PC-3 (cell line): ENCODE measurements around the gene NPW.

Experiments
- EZH2 ChIP-seq: fragments of 300-600 bp; sonication (generic); IDR thresholded peaks from one replicate; pipeline ENCODE4 v1.6.1; 2017; ENCODE audit warnings: antibody characterized with exemption, mild to moderate bottlenecking, low read length; ENCODE audit not compliant: unreplicated experiment
- EZH2phosphoT487 ChIP-seq: fragments of 300-600 bp; sonication (generic); IDR thresholded peaks from 2 replicates; pipeline ENCODE4 v1.6.1; 2018; ENCODE audit warnings: mild to moderate bottlenecking, antibody characterized with exemption, low read length, borderline replicate concordance
- TF ChIP-seq, protein P1 (sequence below): fragments of 300-600 bp; sonication (generic); conservative IDR thresholded peaks from 2 replicates; pipeline ENCODE4 v1.5.1; 2017; ENCODE audit warnings: antibody characterized with exemption, low read depth, mild to moderate bottlenecking, low read length

DNA sequence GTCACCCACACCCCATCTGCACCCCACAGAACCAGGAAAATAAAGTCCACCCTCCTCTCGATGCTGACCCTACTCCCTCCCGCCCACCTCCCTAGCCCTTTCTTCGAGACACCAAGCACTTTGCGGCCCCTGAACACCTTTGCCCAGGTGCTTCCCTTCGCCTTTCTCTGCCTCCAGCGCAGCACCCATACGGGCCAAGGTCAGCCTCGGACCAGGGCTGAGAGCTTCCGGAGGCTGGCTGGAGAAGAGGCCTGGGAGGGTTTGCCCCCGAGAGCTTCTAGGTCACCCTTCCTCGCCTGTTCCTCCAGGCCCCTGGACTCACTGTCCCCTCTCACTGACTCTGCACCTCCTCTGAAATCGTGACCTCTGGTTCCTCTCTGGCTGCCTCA is 4.4 kb downstream of the NPW start:
- TF ChIP-seq, protein P1, sequence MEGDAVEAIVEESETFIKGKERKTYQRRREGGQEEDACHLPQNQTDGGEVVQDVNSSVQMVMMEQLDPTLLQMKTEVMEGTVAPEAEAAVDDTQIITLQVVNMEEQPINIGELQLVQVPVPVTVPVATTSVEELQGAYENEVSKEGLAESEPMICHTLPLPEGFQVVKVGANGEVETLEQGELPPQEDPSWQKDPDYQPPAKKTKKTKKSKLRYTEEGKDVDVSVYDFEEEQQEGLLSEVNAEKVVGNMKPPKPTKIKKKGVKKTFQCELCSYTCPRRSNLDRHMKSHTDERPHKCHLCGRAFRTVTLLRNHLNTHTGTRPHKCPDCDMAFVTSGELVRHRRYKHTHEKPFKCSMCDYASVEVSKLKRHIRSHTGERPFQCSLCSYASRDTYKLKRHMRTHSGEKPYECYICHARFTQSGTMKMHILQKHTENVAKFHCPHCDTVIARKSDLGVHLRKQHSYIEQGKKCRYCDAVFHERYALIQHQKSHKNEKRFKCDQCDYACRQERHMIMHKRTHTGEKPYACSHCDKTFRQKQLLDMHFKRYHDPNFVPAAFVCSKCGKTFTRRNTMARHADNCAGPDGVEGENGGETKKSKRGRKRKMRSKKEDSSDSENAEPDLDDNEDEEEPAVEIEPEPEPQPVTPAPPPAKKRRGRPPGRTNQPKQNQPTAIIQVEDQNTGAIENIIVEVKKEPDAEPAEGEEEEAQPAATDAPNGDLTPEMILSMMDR: no peak
- no peak for TF ChIP-seq EZH2
- no peak for TF ChIP-seq EZH2phosphoT487
